Measurements from ENCODE around the gene ADK.

- TF ChIP-seq CTCF (IDR thresholded peaks at IDR 0.05; ENCODE audit: poor library complexity) (no peak), EZH2 (IDR thresholded peaks at IDR 0.05; ENCODE audit: borderline replicate concordance) (no peak), EZH2phosphoT487 (IDR thresholded peaks at IDR 0.05; ENCODE audit: low read depth, severe bottlenecking, unreplicated experiment) (no peak)
Observed at GRCh38 chr10:74310652-74311257, 159.7 kb downstream of the ADK start.
